Fibroblast of pulmonary artery (primary cell): ENCODE data around the gene EIF1AY.

Experiments
- DNase-seq: peaks from one replicate; pipeline ENCODE4 v3.0.0-alpha.2; 2010; ENCODE audit warnings: low read depth
- H3K4me3 ChIP-seq: replicated peaks from 2 replicates; pipeline ENCODE4 v1.5.1; 2011; ENCODE audit warnings: low read depth, mild to moderate bottlenecking, control low read depth, low read length, moderate library complexity
- TF ChIP-seq, protein P1 (sequence below): IDR thresholded peaks from 2 replicates; pipeline ENCODE4 v1.5.1; 2011; ENCODE audit warnings: mild to moderate bottlenecking, control low read depth, low read length, inconsistent platforms; ENCODE audit errors: missing control alignments

The EIF1AY gene

DNA sequence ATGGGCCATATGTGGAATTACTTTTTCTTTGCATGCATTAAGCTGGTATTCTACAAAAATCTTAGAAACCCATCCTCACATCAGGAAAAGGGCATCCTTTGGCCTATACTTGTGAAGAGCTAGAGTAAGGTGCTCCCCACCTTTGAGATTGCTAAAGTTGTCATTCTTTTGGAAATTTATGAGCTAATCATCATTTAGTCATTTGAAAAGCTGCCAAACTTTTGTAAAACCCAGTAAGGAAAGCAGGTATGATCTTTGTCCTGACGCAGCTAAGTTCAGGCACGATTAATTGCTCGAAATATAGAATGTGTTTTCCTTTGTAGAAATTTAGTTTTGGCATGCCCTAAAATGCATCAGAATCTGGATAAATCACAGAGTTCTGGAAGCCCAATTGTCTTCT is 2.6 kb downstream of the EIF1AY start:
- no peak for DNase-seq
- H3K4me3 ChIP-seq, result no peak overlapping the region
- TF ChIP-seq, protein P1, sequence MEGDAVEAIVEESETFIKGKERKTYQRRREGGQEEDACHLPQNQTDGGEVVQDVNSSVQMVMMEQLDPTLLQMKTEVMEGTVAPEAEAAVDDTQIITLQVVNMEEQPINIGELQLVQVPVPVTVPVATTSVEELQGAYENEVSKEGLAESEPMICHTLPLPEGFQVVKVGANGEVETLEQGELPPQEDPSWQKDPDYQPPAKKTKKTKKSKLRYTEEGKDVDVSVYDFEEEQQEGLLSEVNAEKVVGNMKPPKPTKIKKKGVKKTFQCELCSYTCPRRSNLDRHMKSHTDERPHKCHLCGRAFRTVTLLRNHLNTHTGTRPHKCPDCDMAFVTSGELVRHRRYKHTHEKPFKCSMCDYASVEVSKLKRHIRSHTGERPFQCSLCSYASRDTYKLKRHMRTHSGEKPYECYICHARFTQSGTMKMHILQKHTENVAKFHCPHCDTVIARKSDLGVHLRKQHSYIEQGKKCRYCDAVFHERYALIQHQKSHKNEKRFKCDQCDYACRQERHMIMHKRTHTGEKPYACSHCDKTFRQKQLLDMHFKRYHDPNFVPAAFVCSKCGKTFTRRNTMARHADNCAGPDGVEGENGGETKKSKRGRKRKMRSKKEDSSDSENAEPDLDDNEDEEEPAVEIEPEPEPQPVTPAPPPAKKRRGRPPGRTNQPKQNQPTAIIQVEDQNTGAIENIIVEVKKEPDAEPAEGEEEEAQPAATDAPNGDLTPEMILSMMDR, result no peak

DNA sequence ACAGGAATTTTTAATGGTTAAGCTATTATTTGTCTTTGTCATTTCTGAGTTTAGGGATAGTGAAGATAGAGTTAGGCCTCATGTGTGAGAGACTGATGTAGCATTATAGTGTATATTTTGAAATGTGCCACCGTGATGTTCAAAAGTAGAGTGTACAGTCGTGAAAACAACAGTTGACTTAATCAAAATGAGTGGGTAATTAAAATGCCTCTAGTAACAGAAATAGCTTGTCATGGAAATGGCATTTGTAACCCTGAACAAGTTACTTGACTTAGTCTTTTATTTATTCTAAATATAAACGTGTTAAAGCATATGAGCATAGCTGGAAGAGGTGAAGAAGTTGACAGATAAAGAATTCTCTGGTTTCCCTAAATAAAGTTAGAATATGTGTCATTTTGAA is 6.1 kb downstream of the EIF1AY start:
- TF ChIP-seq, protein P1, result no peak
- H3K4me3 ChIP-seq, result no peak overlapping the region
- no peak for DNase-seq

DNA sequence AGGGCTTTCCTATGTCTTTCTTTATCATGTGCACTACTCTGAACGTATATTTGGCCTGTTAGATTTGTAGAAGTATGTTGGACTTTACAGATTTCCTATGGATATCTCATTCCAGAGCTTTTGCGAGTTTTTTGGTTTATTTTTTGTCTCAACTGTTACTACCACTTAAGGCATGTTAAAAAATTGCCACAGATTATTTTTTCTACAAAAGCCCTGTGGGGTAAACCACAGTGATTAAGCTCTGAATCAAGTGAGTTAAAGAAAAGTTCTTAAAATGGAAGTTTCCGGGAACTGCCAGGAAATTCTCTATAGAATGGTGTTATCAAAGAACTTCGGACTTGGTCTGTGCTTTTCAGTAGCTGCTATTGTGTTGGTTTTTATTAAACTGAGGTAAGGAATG is 10.6 kb downstream of the EIF1AY start:
- DNase-seq, result no peak
- TF ChIP-seq, protein P1, result no peak
- no peak overlapping the region for H3K4me3 ChIP-seq
